Measurements from ENCODE around the gene ZSWIM8. TPM values are rescaled to one million over a fixed set of nuclear protein-coding genes. Genes with fewer than 3 reads are reported as not detected.

The ZSWIM8 gene
- total RNA-seq, 4 donors from 2014 or later = 94.5 to 530 (median 188) TPM

DNA sequence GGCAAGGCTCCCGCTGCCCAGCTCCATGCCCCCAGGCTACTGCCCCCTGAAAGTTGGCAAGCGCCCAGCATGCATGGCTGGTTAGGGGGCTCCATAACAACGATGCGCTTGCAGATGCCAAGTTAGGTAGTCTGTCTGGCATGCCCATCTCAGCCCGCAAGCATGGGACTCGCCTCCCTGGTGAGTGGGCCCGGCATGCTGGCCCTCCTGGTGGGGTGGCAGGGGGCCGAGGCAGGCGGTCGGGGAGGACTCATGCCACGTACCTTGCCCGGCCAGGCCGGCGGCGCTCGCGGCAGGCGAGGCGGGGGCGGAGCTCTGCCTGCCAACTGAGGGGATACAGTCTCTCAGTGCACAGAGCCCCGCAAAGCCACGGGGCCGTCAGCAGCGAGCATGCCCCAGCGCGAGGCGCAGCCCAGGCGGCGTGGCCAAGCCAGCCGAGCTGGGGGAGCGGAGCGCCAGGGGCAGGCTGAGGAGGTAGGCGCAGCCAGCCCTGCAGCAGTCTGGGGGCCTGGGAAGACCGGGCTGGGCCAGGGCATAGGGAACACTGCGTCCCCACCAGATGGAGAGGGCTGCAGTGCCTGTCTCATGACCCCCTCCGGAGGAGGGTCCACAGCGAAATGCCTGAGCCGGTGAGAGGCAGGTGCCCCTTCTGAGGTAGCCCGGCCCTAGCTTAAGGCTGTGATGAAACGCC is 54.0 kb downstream of the ZSWIM8 start:
- Histone ChIP-seq H3K27ac (no peak overlapping the region), H3K36me3 (peaks cover 0 to 67% (median 20%) of the 10 kb centered on the region in 4 donors), H3K4me1 (peaks cover 0 to 3% (median 0%) of the 10 kb centered on the region in 4 donors), H3K4me3 (no peak overlapping the region), H3K27me3 (no peaks in the 10 kb centered on the region), H3K9me3 (no peaks in the 10 kb centered on the region)
- DNase-seq = no peak
- TF ChIP-seq, protein P1, sequence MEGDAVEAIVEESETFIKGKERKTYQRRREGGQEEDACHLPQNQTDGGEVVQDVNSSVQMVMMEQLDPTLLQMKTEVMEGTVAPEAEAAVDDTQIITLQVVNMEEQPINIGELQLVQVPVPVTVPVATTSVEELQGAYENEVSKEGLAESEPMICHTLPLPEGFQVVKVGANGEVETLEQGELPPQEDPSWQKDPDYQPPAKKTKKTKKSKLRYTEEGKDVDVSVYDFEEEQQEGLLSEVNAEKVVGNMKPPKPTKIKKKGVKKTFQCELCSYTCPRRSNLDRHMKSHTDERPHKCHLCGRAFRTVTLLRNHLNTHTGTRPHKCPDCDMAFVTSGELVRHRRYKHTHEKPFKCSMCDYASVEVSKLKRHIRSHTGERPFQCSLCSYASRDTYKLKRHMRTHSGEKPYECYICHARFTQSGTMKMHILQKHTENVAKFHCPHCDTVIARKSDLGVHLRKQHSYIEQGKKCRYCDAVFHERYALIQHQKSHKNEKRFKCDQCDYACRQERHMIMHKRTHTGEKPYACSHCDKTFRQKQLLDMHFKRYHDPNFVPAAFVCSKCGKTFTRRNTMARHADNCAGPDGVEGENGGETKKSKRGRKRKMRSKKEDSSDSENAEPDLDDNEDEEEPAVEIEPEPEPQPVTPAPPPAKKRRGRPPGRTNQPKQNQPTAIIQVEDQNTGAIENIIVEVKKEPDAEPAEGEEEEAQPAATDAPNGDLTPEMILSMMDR (IDR thresholded peaks at IDR 0.05) = no peak
- TF ChIP-seq POLR2AphosphoS5 (IDR thresholded peaks at IDR 0.05) = no peak
- TF ChIP-seq EP300 (IDR thresholded peaks at IDR 0.05; ENCODE audit: low read depth) = no peak
- TF ChIP-seq POLR2A (IDR thresholded peaks at IDR 0.05) = no peak
- 94% methylated on average over 40 of the region's 40 CpGs; no CpG with 5 or more reads in 1 of the 2 donors for WGBS, 2 donors (ENCODE audit: low coverage in 1 of 2)
- in situ Hi-C loops (cut with MboI; ENCODE audit: low pct_ligation_motif_present in 1 of 4, low pct_unique_long_range_greater_than_20kb in 1 of 4, low sequenced_read_pairs in 3 of 4) = no loop called here
- intact Hi-C loops (cut with DNase I; ENCODE audit: low total_unique reads) = no loop called here

DNA sequence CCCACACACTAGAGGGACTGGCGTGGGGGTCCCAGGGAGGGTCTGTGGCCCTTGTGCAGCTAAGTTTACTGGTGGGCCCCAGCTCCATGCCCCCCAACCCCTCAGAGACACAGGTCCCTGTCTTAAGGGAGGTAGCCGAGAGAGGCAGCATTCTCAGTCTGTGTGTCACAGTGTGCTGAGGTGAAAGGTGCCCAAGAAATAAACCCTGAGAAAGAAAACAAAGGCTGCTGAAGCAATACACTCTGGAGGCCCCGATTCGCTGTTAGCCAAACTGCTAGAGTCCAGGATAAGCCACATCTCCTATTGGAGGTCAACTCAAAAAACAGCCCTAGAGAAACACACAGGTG is 54.6 kb downstream of the ZSWIM8 start:
- WGBS, 2 donors (ENCODE audit: low coverage in 1 of 2) = 93% methylated on average over 4 of the region's 4 CpGs; no CpG with 5 or more reads in 1 of the 2 donors
- no peak for TF ChIP-seq POLR2A (IDR thresholded peaks at IDR 0.05)
- TF ChIP-seq, protein P1 (IDR thresholded peaks at IDR 0.05) = no peak
- TF ChIP-seq POLR2AphosphoS5 (IDR thresholded peaks at IDR 0.05) = no peak
- no peak for TF ChIP-seq EP300 (IDR thresholded peaks at IDR 0.05; ENCODE audit: low read depth)
- H3K4me1 ChIP-seq = peaks cover 0 to 3% (median 0%) of the 10 kb centered on the region in 4 donors
- H3K4me3 ChIP-seq = no peak overlapping the region
- DNase-seq = no peak
- peaks cover 0 to 67% (median 21%) of the 10 kb centered on the region in 4 donors for H3K36me3 ChIP-seq
- in situ Hi-C loops (cut with MboI; ENCODE audit: low pct_ligation_motif_present in 1 of 4, low pct_unique_long_range_greater_than_20kb in 1 of 4, low sequenced_read_pairs in 3 of 4) = no loop called here
- no peak overlapping the region for H3K27ac ChIP-seq
- no peaks in the 10 kb centered on the region for H3K9me3 ChIP-seq
- intact Hi-C loops (cut with DNase I; ENCODE audit: low total_unique reads) = no loop called here
- H3K27me3 ChIP-seq = no peaks in the 10 kb centered on the region

GRCh38 chr10:73840403-73841060 is 55.1 kb downstream of the ZSWIM8 start:
- H3K9me3 ChIP-seq = no peaks in the 10 kb centered on the region
- peaks cover 0 to 67% (median 22%) of the 10 kb centered on the region in 4 donors for H3K36me3 ChIP-seq
- H3K4me3 ChIP-seq = no peak overlapping the region
- intact Hi-C loops (cut with DNase I; ENCODE audit: low total_unique reads) = no loop called here
- peaks cover 0 to 3% (median 0%) of the 10 kb centered on the region in 4 donors for H3K4me1 ChIP-seq
- no peaks in the 10 kb centered on the region for H3K27me3 ChIP-seq
- DNase-seq = no peak
- WGBS, 2 donors (ENCODE audit: low coverage in 1 of 2) = 93 to 94% methylated on average over 3 to 13 of the region's 13 CpGs
- in situ Hi-C loops (cut with MboI; ENCODE audit: low pct_ligation_motif_present in 1 of 4, low pct_unique_long_range_greater_than_20kb in 1 of 4, low sequenced_read_pairs in 3 of 4) = no loop called here
- TF ChIP-seq, protein P1 (IDR thresholded peaks at IDR 0.05) = no peak
- TF ChIP-seq EP300 (IDR thresholded peaks at IDR 0.05; ENCODE audit: low read depth) = no peak
- no peak for TF ChIP-seq POLR2AphosphoS5 (IDR thresholded peaks at IDR 0.05)
- no peak for TF ChIP-seq POLR2A (IDR thresholded peaks at IDR 0.05)
- no peak overlapping the region for H3K27ac ChIP-seq

GRCh38 chr10:73841061-73841421 is 55.6 kb downstream of the ZSWIM8 start:
- no peak overlapping the region for H3K4me3 ChIP-seq
- intact Hi-C loops (cut with DNase I; ENCODE audit: low total_unique reads) = no loop called here
- in situ Hi-C loops (cut with MboI; ENCODE audit: low pct_ligation_motif_present in 1 of 4, low pct_unique_long_range_greater_than_20kb in 1 of 4, low sequenced_read_pairs in 3 of 4) = no loop called here
- TF ChIP-seq POLR2A (IDR thresholded peaks at IDR 0.05) (no peak), POLR2AphosphoS5 (IDR thresholded peaks at IDR 0.05) (no peak), EP300 (IDR thresholded peaks at IDR 0.05; ENCODE audit: low read depth) (no peak)
- TF ChIP-seq, protein P1 (IDR thresholded peaks at IDR 0.05) = no peak
- no peak overlapping the region for H3K27ac ChIP-seq
- peaks cover 0 to 66% (median 22%) of the 10 kb centered on the region in 4 donors for H3K36me3 ChIP-seq
- DNase-seq = no peak
- 91 to 100% methylated on average over 1 to 9 of the region's 9 CpGs for WGBS, 2 donors (ENCODE audit: low coverage in 1 of 2)
- H3K4me1 ChIP-seq = peaks cover 0 to 3% (median 0%) of the 10 kb centered on the region in 4 donors
- no peaks in the 10 kb centered on the region for H3K27me3 ChIP-seq
- H3K9me3 ChIP-seq = no peaks in the 10 kb centered on the region
